Hepatocyte (in vitro differentiated cells): ENCODE measurements around the gene TOX2. TPM values are rescaled to one million over a fixed set of nuclear protein-coding genes. Genes with fewer than 3 reads are reported as not detected.

Experiments used
- DNase-seq: peaks from one replicate; pipeline ENCODE4 v3.0.0-alpha.2; 2016; ENCODE audit warnings: low spot score
- H2AFZ ChIP-seq: fragments of 200-600 bp; sonication (generic); 2 replicates; pipeline ENCODE4 v1.6.0; 2016; ENCODE audit warnings: antibody characterized with exemption, mild to moderate bottlenecking
- H3K27ac ChIP-seq: fragments of 200-600 bp; sonication (generic); 2 replicates; pipeline ENCODE4 v1.5.1; 2016; ENCODE audit warnings: mild to moderate bottlenecking
- H3K27me3 ChIP-seq: fragments of 200-600 bp; sonication (generic); 2 replicates; pipeline ENCODE4 v1.6.1; 2016
- H3K36me3 ChIP-seq: fragments of 200-600 bp; sonication (generic); replicated peaks from 2 replicates; pipeline ENCODE4 v1.5.1; 2016; ENCODE audit warnings: low read depth; ENCODE audit not compliant: insufficient read depth
- H3K4me1 ChIP-seq: fragments of 200-600 bp; sonication (generic); 2 replicates; pipeline ENCODE4 v1.5.1; 2016; ENCODE audit warnings: mild to moderate bottlenecking, moderate library complexity; ENCODE audit not compliant: insufficient read depth
- H3K4me2 ChIP-seq: fragments of 200-600 bp; sonication (generic); 2 replicates; pipeline ENCODE4 v1.6.0; 2016
- H3K4me3 ChIP-seq: fragments of 200-600 bp; sonication (generic); 2 replicates; pipeline ENCODE4 v1.5.1; 2016; ENCODE audit warnings: mild to moderate bottlenecking
- H3K79me2 ChIP-seq: fragments of 200-600 bp; sonication (generic); 2 replicates; pipeline ENCODE4 v1.6.0; 2017; ENCODE audit warnings: mild to moderate bottlenecking
- H3K9me2 ChIP-seq: fragments of 200-600 bp; sonication (generic); replicated peaks from 2 replicates; pipeline ENCODE4 v1.6.0; 2017; ENCODE audit warnings: mild to moderate bottlenecking; ENCODE audit not compliant: insufficient read depth
- H3K9me3 ChIP-seq: fragments of 200-600 bp; sonication (generic); 2 replicates; pipeline ENCODE4 v1.5.1; 2016; ENCODE audit warnings: low read depth, mild to moderate bottlenecking
- H4K20me1 ChIP-seq: fragments of 200-600 bp; sonication (generic); 2 replicates; pipeline ENCODE4 v1.6.0; 2016; ENCODE audit warnings: mild to moderate bottlenecking; ENCODE audit not compliant: insufficient read depth, poor library complexity, severe bottlenecking
- CTCF ChIP-seq: fragments of 200-600 bp; sonication (generic); IDR thresholded peaks from 2 replicates; pipeline ENCODE4 v1.5.1; 2016; ENCODE audit warnings: antibody characterized with exemption, mild to moderate bottlenecking; ENCODE audit not compliant: poor library complexity
- EZH2 ChIP-seq: fragments of 200-600 bp; sonication (generic); IDR thresholded peaks from 2 replicates; pipeline ENCODE4 v1.6.1; 2016; ENCODE audit warnings: antibody characterized with exemption, mild to moderate bottlenecking, borderline replicate concordance
- EZH2phosphoT487 ChIP-seq: fragments of 200-600 bp; sonication (generic); IDR thresholded peaks from one replicate; pipeline ENCODE4 v1.6.1; 2018; ENCODE audit warnings: antibody characterized with exemption, mild to moderate bottlenecking, low read depth, moderate library complexity; ENCODE audit not compliant: unreplicated experiment, severe bottlenecking
- WGBS: methylation state at CpG from one replicate; pipeline ENCODE4 v1.1.6; 2016; ENCODE audit warnings: low lambda C conversion rate; ENCODE audit errors: missing lambda C conversion rate; 5-methylcytosine and 5-hydroxymethylcytosine counted together
- polyA plus RNA-seq: library from polyadenylated mRNA; unstranded; fragments of >200 nt; fragmentation: Nextera tagmentation; extraction: Ambion mirVana; gene quantifications from 2 replicates; pipeline ENCODE4 v1.2.1, GENCODE V29; 2016
- total RNA-seq: library from RNA; depleted of rRNA; stranded (reverse); fragments of >200 nt; gene quantifications from 2 replicates; pipeline ENCODE4 v1.2.3, GENCODE V29; 2014

Gene TOX2
- total and polyA plus RNA-seq, 2 experiments from 2014 or later = 0.87 to 12.1 TPM

GRCh38 chr20:43979576-43980105 is 65.0 kb downstream of the TOX2 start:
- Histone ChIP-seq H3K9me3 (no peaks in the 10 kb centered on the region), H3K4me3 (no peak overlapping the region), H2AFZ (no peak overlapping the region), H3K36me3 (no peaks in the 10 kb centered on the region), H3K27ac (no peak overlapping the region), H3K9me2 (no peaks in the 10 kb centered on the region), H3K27me3 (peaks cover 2% of the 10 kb centered on the region), H4K20me1 (no peaks in the 10 kb centered on the region), H3K4me2 (no peak overlapping the region), H3K79me2 (no peaks in the 10 kb centered on the region), H3K4me1 (no peaks in the 10 kb centered on the region)
- WGBS = 86% methylated on average over 4 of the region's 4 CpGs
- DNase-seq = no peak
- TF ChIP-seq CTCF (no peak), EZH2phosphoT487 (no peak), EZH2 (no peak)

GRCh38 chr20:43981540-43981939 is 66.9 kb downstream of the TOX2 start:
- H3K79me2 ChIP-seq = no peaks in the 10 kb centered on the region
- no peak overlapping the region for H3K4me2 ChIP-seq
- no peak overlapping the region for H3K4me3 ChIP-seq
- no peaks in the 10 kb centered on the region for H3K9me2 ChIP-seq
- H4K20me1 ChIP-seq = no peaks in the 10 kb centered on the region
- peaks cover 2% of the 10 kb centered on the region for H3K27me3 ChIP-seq
- TF ChIP-seq EZH2phosphoT487 (no peak), CTCF (no peak), EZH2 (no peak)
- no peaks in the 10 kb centered on the region for H3K4me1 ChIP-seq
- H2AFZ ChIP-seq = no peak overlapping the region
- no peaks in the 10 kb centered on the region for H3K9me3 ChIP-seq
- no peak overlapping the region for H3K27ac ChIP-seq
- H3K36me3 ChIP-seq = no peaks in the 10 kb centered on the region
- DNase-seq = no peak
- 88% methylated on average over 4 of the region's 4 CpGs for WGBS

- H3K4me1 ChIP-seq = no peaks in the 10 kb centered on the region
- no peak overlapping the region for H3K4me3 ChIP-seq
- no peaks in the 10 kb centered on the region for H3K36me3 ChIP-seq
- no peaks in the 10 kb centered on the region for H3K9me3 ChIP-seq
- H3K9me2 ChIP-seq = no peaks in the 10 kb centered on the region
- peaks cover 2% of the 10 kb centered on the region for H3K27me3 ChIP-seq
- no peak overlapping the region for H3K4me2 ChIP-seq
- WGBS = 92% methylated on average over 2 of the region's 2 CpGs
- H3K79me2 ChIP-seq = no peaks in the 10 kb centered on the region
- no peak for TF ChIP-seq CTCF
- DNase-seq = no peak
- H2AFZ ChIP-seq = no peak overlapping the region
- no peak overlapping the region for H3K27ac ChIP-seq
- H4K20me1 ChIP-seq = no peaks in the 10 kb centered on the region
These were observed 67.4 kb downstream of the TOX2 start for GRCh38 chr20:43982016-43982415.

GRCh38 chr20:43982886-43983285 is 68.2 kb downstream of the TOX2 start:
- H2AFZ ChIP-seq = no peak overlapping the region
- no peak overlapping the region for H3K4me3 ChIP-seq
- H3K9me2 ChIP-seq = no peaks in the 10 kb centered on the region
- no peaks in the 10 kb centered on the region for H4K20me1 ChIP-seq
- H3K4me1 ChIP-seq = no peaks in the 10 kb centered on the region
- DNase-seq = no peak
- no peak overlapping the region for H3K4me2 ChIP-seq
- H3K27me3 ChIP-seq = peaks cover 2% of the 10 kb centered on the region
- no peaks in the 10 kb centered on the region for H3K36me3 ChIP-seq
- WGBS = 91% methylated on average over 5 of the region's 5 CpGs
- H3K79me2 ChIP-seq = no peaks in the 10 kb centered on the region
- TF ChIP-seq EZH2 (no peak), CTCF (no peak), EZH2phosphoT487 (no peak)
- no peak overlapping the region for H3K27ac ChIP-seq
- no peaks in the 10 kb centered on the region for H3K9me3 ChIP-seq
